HTR-8/SVneo (cell line): ENCODE measurements around the gene TRIM36.
A peak's percentile ranks its signal among the peaks of the same experiment; 100 is the strongest.

Experiments used
- DNase-seq: peaks from one replicate; pipeline ENCODE4 v3.0.0; 2011; ENCODE audit warnings: low spot score, mixed read lengths; ENCODE audit not compliant: insufficient read length
- FAIRE-seq: peaks from 2 replicates; lab custom pipeline; 2011; peaks lifted over from hg19 to GRCh38; lab: Jason Lieb, UNC

The TRIM36 gene

GRCh38 chr5:115169487-115170133 lies at the start of gene TRIM36:
TSS of gene TRIM36 (minus strand) at chr5:115169908. CDS start at chr5:115169634, 274 bp downstream.
- peak; percentile 87 for DNase-seq
- peak; percentile 97 for FAIRE-seq

- DNase-seq (no peak), FAIRE-seq (no peak)
These were observed 44.8 kb upstream of the TRIM36 start for GRCh38 chr5:115214541-115214940.

- FAIRE-seq (no peak), DNase-seq (no peak)
These were observed 39.6 kb upstream of the TRIM36 start for GRCh38 chr5:115209279-115209678.

- FAIRE-seq (no peak), DNase-seq (no peak)
These were observed 33.2 kb upstream of the TRIM36 start for GRCh38 chr5:115202952-115203351.

GRCh38 chr5:115196161-115196560 lies 26.5 kb upstream of the TRIM36 start:
- no peak for FAIRE-seq
- DNase-seq, result no peak

GRCh38 chr5:115194676-115195075 lies 25.0 kb upstream of the TRIM36 start:
- DNase-seq (no peak), FAIRE-seq (no peak)

GRCh38 chr5:115193295-115193694 lies 23.6 kb upstream of the TRIM36 start:
- DNase-seq, result no peak
- FAIRE-seq, result no peak

GRCh38 chr5:115192098-115192497 lies 22.4 kb upstream of the TRIM36 start:
- no peak for FAIRE-seq
- DNase-seq, result no peak

GRCh38 chr5:115191474-115192031 lies 21.8 kb upstream of the TRIM36 start:
- FAIRE-seq (no peak), DNase-seq (no peak)

- FAIRE-seq (no peak), DNase-seq (no peak)
These were observed 20.7 kb upstream of the TRIM36 start for GRCh38 chr5:115190388-115190787.

GRCh38 chr5:115189866-115190265 lies 20.2 kb upstream of the TRIM36 start:
- FAIRE-seq (no peak), DNase-seq (no peak)

GRCh38 chr5:115186794-115187193 lies 17.1 kb upstream of the TRIM36 start:
- DNase-seq (no peak), FAIRE-seq (no peak)

- FAIRE-seq (no peak), DNase-seq (no peak)
These were observed 15.1 kb upstream of the TRIM36 start for GRCh38 chr5:115184770-115185169.

GRCh38 chr5:115181757-115182156 lies 12.0 kb upstream of the TRIM36 start:
- no peak for FAIRE-seq
- DNase-seq, result no peak

GRCh38 chr5:115180165-115180709 lies 10.5 kb upstream of the TRIM36 start:
- FAIRE-seq, result no peak

GRCh38 chr5:115179394-115180164 lies 9.9 kb upstream of the TRIM36 start:
- DNase-seq, result no peak
- FAIRE-seq, result no peak

More at GRCh38 chr5:115180165-115180709, 10.5 kb upstream of the TRIM36 start:
- peak; percentile 31 for DNase-seq

GRCh38 chr5:115179030-115179393 lies 9.3 kb upstream of the TRIM36 start:
- DNase-seq, result no peak

GRCh38 chr5:115170929-115171510 lies 1.3 kb upstream of the TRIM36 start:
- FAIRE-seq, result no peak
- no peak for DNase-seq

More at GRCh38 chr5:115179030-115179393, 9.3 kb upstream of the TRIM36 start:
- FAIRE-seq, result no peak

GRCh38 chr5:115170134-115170928 lies 623 bp upstream of the TRIM36 start:
- no peak for FAIRE-seq

More at GRCh38 chr5:115170134-115170928, 623 bp upstream of the TRIM36 start:
- DNase-seq, result no peak
